Neural crest cell (in vitro differentiated cells): ENCODE data around the gene PTK6. TPM values are rescaled to one million over a fixed set of nuclear protein-coding genes. Genes with fewer than 3 reads are reported as not detected.

Experiments used
- DNase-seq: peaks from one replicate; pipeline ENCODE4 v3.0.0; 2021; ENCODE audit warnings: low read depth, mixed read lengths, low spot score
- H3K27ac Mint-ChIP-seq: one replicate; pipeline ENCODE4 v1.8.0; 2021; ENCODE audit warnings: mild to moderate bottlenecking, mixed read lengths; ENCODE audit not compliant: unreplicated experiment
- H3K27me3 Mint-ChIP-seq: 2 replicates; pipeline ENCODE4 v1.8.0; 2021; ENCODE audit warnings: low read depth, mild to moderate bottlenecking, mixed read lengths
- H3K36me3 Mint-ChIP-seq: 2 replicates; pipeline ENCODE4 v1.8.0; 2021; ENCODE audit warnings: low read depth, mild to moderate bottlenecking, mixed read lengths
- H3K4me1 Mint-ChIP-seq: 2 replicates; pipeline ENCODE4 v1.8.0; 2021; ENCODE audit warnings: mixed read lengths
- H3K4me3 Mint-ChIP-seq: one replicate; pipeline ENCODE4 v1.8.0; 2021; ENCODE audit warnings: mild to moderate bottlenecking, mixed read lengths
- H3K9me3 Mint-ChIP-seq: 2 replicates; pipeline ENCODE4 v1.8.0; 2021; ENCODE audit warnings: mixed read lengths
- total RNA-seq: library from RNA; stranded (reverse); gene quantifications from 2 replicates; pipeline ENCODE4 v1.2.1, GENCODE V29; 2021
- TF ChIP-seq, protein P1 (sequence below): fragments of 200-600 bp; sonication (generic); conservative IDR thresholded peaks from 2 replicates; pipeline ENCODE4 v1.5.0; 2021; ENCODE audit warnings: antibody characterized with exemption, mild to moderate bottlenecking

The PTK6 gene
- total RNA-seq, 1 donor from 2014 or later, result not detected

GRCh38 chr20:63579017-63579694, 42.0 kb upstream of the PTK6 start:
- H3K4me3 Mint-ChIP-seq, result peak overlapping the region; percentile 23
- H3K27me3 Mint-ChIP-seq, result no peaks in the 10 kb centered on the region
- H3K27ac Mint-ChIP-seq, result no peak overlapping the region
- H3K9me3 Mint-ChIP-seq, result no peaks in the 10 kb centered on the region
- DNase-seq, result no peak
- H3K36me3 Mint-ChIP-seq, result no peaks in the 10 kb centered on the region
- H3K4me1 Mint-ChIP-seq, result peaks cover 14% of the 10 kb centered on the region
- TF ChIP-seq, protein P1, sequence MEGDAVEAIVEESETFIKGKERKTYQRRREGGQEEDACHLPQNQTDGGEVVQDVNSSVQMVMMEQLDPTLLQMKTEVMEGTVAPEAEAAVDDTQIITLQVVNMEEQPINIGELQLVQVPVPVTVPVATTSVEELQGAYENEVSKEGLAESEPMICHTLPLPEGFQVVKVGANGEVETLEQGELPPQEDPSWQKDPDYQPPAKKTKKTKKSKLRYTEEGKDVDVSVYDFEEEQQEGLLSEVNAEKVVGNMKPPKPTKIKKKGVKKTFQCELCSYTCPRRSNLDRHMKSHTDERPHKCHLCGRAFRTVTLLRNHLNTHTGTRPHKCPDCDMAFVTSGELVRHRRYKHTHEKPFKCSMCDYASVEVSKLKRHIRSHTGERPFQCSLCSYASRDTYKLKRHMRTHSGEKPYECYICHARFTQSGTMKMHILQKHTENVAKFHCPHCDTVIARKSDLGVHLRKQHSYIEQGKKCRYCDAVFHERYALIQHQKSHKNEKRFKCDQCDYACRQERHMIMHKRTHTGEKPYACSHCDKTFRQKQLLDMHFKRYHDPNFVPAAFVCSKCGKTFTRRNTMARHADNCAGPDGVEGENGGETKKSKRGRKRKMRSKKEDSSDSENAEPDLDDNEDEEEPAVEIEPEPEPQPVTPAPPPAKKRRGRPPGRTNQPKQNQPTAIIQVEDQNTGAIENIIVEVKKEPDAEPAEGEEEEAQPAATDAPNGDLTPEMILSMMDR, result no peak

- Mint-ChIP-seq H3K36me3 (no peaks in the 10 kb centered on the region), H3K27me3 (no peaks in the 10 kb centered on the region), H3K4me3 (no peak overlapping the region), H3K9me3 (no peaks in the 10 kb centered on the region), H3K27ac (peak overlapping the region; percentile 62), H3K4me1 (peaks cover 14% of the 10 kb centered on the region)
- DNase-seq, result no peak
- TF ChIP-seq, protein P1, result no peak
Observed at GRCh38 chr20:63578224-63579016, 41.2 kb upstream of the PTK6 start.

DNA sequence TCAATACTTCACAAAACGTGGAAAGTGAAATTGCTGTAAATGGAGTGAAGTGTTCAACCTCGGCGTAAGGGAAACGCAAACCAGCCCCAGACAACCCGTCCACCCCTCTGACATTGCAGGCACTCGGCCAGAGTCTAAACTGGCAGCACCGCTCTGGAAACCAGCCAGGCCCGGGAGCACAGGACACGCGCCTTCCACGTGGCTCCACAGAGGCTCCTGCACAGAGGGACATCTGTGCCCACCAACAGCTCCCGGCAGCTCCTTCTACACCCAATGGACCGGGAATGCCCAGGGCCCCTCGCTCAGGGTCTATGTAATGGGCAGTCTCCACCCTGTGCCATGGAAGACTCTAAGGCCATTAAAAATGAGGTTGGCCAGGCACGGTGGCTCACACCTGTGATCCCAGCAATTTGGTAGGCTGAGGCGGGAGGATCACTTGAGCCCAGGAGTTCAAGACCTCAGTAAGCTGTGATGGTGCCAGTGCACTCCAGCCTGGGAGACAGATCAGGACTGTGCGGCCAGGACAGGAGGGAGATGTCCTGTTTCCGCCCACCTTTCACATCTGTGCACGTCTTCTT, 40.2 kb upstream of the PTK6 start:
- no peaks in the 10 kb centered on the region for H3K36me3 Mint-ChIP-seq
- H3K9me3 Mint-ChIP-seq, result no peaks in the 10 kb centered on the region
- no peak overlapping the region for H3K27ac Mint-ChIP-seq
- H3K27me3 Mint-ChIP-seq, result no peaks in the 10 kb centered on the region
- TF ChIP-seq, protein P1, result no peak
- peaks cover 7% of the 10 kb centered on the region for H3K4me1 Mint-ChIP-seq
- no peak overlapping the region for H3K4me3 Mint-ChIP-seq
- no peak for DNase-seq

GRCh38 chr20:63576311-63576710, 39.1 kb upstream of the PTK6 start:
- Mint-ChIP-seq H3K4me3 (peak overlapping the region; percentile 68), H3K27me3 (no peaks in the 10 kb centered on the region)
- DNase-seq, result no peak

More at GRCh38 chr20:63576311-63576710, 39.1 kb upstream of the PTK6 start:
- TF ChIP-seq, protein P1, result no peak
- H3K4me1 Mint-ChIP-seq, result peaks cover 7% of the 10 kb centered on the region
- H3K27ac Mint-ChIP-seq, result peak overlapping the region; percentile 28
- no peaks in the 10 kb centered on the region for H3K9me3 Mint-ChIP-seq
- H3K36me3 Mint-ChIP-seq, result no peaks in the 10 kb centered on the region
